Measurements from ENCODE around the gene ARHGEF12.

ARHGEF12 gene

DNA sequence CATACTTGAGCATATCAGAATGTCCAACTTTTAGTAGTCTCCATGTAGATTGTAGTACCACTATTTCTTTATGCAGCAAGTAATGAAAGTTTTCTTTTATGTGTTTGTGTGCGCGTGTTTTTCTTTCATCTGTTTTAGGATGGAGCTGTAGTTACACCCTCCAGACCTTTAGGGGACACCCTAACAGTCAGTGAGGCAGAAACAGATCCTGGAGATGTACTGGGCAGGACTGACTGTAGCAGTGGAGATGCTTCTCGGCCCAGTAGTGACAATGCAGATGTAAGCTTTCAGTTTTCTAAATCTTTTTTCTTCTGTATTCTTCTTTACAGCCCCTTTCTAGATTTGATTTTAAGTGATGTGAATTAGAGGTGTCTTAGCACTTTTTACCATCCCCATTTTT is 95.4 kb downstream of the ARHGEF12 start:
- DNase-seq = peak in 1 of 5 experiments; percentile 14

DNA sequence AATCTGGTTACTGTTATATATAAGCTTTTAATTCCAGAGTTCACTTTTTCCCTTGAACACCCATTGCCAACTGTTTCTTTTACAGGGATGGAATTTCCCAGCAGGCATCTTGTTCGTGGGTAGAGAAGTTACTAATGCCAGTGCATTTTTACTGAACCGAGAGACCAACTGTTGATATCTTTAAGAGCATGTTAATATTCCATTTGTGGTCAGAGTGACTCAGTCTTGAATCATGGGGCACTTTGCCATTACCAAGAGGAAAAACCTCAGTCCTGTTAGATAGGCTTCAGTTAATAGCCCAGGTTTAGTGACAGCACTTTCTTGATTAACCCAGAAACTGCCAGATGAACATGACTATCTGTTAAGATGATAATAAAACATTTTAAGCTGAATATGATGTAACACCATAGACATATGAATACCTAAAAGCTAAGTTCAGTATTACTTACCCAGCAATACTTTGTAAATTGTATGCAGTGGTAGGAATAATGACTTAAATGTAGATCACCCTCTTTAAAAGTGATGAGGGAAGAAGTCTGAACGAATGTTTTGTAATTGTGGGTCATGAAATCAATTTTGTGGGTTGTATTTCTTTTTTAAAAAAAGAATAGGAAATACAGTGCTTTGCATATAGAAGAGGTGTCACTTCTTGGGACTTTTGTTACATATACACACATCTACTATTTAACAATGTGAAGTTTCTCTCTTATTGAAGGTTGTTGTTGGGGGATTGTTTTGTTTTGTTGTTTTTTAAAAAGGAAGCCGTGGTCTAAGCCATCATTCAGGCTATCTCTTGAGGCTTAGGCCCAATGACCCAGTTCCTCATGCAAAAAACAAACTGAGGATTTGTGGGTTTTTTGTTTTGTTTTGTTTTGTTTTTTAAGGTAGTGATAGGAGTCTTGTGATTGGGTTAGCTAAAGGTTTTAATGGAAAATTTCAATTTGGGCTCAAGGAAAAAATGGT is 96.1 kb downstream of the ARHGEF12 start:
- DNase-seq = peak in 1 of 5 experiments; percentile 10

DNA sequence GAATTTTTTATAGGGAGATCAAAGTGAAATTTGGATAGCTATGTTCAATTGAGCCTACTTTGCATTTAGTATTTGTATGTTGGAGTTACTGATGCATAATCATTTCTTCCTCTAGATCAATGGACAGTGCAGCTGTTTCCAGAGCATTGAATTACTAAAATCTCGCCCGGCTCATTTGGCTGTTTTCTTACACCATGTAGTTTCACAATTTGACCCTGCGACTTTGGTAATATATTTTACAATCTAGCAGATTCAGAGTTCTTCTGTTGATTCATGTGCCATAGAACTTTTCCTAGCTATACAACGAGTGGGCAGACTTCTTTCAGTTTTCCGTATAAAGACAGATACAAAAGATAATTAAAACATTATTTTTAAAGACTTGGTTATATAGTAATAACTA is 105.4 kb downstream of the ARHGEF12 start:
- no peak for DNase-seq

DNA sequence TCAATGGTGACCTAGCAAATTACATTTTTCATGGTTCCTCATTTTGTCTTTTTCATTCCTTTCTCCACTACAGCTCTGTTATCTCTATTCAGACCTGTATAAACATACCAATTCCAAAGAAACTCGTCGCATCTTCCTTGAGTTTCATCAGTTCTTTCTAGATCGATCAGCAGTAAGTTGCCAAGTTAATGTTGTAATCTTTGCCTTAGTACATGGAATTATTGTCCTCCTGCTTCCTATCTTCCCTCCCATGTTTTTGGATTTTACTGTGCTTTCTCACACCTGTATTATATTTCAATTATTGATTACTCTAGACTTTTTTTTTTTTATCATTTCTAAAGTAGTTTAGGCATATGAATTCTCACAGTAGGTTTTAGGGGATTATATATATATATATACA is 105.8 kb downstream of the ARHGEF12 start:
- no peak for DNase-seq

DNA sequence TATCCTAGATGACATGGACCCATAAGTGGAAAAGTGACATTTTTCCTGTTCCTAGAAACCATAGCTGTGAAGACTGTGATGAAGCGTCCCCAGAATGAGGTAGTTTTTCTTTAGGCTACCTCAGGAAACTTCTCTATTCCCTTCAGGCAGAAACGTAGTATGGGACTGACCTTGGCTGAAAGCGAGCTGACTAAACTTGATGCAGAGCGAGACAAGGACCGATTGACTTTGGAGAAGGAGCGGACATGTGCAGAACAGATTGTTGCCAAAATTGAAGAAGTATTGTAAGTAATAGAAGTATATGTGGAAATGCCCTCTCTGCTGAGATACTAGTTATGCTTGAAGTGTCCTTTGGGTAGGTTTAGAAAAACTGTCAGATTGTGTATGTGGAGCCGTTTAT is 110.6 kb downstream of the ARHGEF12 start:
- DNase-seq = no peak

DNA sequence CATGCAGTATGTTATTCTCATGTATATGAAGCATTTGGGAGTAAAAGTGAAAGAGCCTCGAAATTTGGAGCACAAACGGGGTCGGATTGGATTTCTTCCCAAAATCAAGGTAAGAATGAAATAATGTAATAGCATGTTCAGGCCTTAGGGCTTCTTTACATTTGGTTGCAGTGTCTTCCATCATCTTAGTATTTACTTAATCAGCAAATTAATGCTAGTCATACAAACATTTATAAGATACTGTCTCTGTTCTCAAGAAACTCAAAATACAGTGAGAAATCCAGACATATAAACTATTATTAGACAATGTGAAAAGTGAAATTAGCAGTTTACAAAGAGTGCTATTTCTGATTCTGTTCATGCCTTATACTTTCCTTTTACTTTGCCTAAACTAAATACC is 112.0 kb downstream of the ARHGEF12 start:
- DNase-seq = no peak

DNA sequence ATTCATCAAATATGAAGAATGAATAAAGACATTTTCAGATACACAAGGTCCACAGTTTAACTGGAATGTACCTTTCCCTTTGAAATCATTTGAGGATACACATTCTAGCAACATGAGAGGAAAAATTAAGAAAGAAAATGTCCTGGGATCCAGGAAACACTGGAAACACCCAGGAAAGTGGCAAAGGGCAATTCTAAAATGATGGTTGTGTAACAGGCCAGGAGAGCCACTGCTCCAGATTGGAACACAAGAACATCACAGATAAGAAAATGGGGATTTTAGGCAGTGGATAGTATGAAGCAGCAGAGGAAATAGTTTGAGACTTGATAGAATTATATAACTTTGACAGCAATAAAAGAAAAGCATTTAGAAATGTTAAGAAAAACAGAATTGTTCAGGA is 119.3 kb downstream of the ARHGEF12 start:
- DNase-seq = no peak

DNA sequence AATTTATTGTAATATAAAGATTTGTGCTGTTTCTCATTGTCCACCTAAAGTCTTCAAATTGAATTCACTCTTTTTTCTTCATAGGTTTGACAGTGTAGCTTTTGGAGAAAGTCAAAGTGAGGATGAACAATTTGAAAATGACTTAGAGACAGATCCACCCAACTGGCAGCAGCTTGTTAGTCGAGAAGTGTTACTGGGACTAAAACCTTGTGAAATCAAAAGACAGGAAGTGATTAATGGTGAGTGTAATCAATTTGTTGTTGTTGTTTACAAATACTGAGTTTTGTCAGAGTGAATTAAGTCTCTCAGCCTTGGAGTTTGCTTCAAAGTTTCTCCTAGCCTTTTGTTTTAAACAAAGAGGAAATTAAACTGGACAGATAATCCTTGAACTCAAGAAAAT is 121.8 kb downstream of the ARHGEF12 start:
- DNase-seq = no peak

DNA sequence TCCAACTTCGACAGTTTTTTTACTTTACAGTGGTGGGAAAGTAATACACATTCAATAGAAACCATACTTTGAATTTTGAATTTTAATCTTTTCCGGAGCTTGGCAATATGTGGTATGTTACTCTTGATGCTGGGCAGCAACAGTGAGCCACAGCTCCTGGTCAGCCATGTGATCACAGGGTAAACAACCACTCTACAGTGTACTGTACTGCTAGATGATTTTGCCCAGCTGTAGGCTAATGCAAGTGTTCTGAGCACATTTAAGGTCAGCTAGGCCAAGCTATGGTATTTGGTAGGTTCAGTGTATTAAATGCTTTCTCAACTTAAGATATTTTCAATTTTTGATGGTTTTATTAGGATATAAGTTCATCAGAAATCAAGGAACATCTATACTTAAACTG is 126.6 kb downstream of the ARHGEF12 start:
- no peak for DNase-seq

DNA sequence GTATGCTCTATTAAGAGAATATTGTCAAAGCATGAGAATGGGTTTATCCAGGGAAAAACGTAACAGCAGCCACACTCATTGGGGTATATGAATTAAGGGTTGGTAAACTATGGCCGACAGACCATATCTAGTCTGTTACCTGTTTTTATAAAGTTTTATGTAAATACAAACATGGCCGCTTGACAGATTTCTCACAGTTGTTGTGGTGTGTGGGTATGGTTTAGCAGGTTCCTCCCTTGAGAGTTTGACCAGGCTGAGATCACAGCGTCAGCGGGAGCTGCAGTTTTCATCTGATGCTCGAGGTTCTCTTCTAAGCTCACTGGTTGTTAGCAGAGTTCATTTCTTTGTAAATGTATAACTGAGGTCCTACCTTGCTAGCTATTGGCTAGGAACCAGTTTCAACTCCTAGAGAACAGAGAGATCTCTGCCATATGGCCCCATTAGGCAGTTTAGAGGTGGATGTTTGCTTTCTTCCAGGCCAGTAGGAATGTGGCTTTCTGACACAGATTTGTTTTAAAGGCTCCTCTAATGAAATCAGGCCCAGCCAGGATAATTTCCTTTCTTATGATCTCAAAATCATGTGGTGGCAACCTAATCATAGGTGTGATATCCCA is 129.8 kb downstream of the ARHGEF12 start:
- DNase-seq = peak in 1 of 5 experiments; percentile 22

DNA sequence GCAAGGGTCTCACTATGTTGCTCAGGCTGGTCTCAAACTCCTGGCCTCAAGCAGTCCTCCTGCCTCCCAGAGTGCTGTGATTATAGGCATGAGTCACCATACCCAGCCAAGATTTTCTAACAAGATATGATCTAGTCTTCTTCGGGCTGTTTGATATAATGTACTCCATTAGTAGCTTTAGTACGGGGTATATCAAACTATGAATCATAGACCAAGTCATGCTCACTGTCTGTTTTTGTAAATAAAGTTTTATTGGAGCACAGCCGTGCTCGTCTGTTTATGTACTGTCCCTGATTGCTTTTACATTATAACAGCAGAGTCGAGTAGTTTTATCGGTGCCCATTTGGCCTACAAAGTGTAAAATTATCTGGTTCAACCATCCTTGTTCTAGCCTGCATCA is 131.4 kb downstream of the ARHGEF12 start:
- DNase-seq = no peak

DNA sequence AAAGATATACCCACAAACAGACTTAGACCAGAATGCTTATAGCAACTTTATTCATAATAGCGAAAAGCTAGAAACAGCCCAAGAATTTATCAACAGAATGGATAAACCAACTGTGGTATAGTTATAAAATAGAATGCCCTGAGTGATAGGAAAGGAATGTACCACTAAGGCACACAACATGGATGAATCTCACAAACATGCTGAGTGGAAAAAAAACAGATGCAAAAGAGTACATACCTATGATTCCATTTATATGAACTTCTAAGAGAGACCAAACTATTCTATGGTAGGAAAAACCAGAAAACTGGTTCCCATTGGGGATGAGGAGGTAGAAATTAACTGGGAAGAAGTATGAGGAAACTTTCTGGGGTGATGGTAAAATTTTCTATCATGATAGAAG is 134.9 kb downstream of the ARHGEF12 start:
- no peak for DNase-seq

DNA sequence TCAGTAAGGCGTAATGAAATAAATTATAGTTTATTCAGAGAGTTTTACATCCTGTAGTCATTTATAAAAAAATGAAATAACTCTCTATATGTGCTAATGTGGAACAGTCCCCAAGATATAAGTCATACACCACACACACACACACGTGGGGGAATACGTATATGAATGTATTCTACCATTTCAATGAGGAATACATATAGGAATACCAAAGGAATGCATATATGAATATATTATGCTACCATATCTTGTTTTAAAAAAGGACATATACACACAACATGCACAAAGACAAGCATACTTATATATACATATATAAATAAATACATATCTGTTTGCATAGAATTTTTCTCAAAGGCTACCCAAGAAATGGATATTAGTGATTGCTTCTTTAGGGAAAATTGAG is 135.8 kb downstream of the ARHGEF12 start:
- no peak for DNase-seq

DNA sequence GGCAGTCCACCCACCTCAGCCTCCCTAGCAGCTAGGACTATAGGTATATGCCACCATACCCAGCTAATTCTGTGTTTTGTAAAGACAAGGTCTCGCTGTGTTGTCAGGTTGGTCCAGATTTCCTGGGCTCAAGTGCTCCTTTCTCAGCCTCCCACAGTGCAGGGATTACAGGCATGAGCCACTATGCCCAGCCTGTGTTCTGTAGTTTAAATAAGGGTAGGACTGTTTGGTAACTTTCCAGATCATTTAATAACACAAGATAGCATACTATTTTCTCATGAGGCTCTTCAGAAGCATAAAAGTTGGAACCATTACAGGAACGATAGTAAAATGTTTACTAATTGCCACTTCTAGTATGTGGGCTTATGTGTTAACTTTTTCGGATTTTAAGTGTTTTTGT is 137.3 kb downstream of the ARHGEF12 start:
- no peak for DNase-seq

DNA sequence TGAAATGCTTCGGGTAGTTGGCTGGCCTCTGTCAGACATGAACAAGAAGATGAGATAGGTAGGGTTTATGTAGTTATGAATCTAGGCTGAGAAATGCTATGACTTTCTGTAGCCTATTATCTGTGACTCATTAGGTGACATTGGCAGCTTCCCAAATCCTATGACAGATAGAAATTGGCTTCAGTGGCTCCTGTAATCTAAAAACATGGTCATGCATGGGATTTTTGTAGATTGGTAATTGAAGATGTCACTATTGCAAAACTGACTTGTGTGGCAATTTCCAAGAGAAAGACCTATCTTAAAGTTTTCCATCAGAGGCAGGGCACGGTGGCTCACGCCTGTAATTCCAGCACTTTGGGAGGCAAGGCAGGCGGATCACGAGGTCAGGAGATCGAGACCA is 145.9 kb downstream of the ARHGEF12 start:
- no peak for DNase-seq

DNA sequence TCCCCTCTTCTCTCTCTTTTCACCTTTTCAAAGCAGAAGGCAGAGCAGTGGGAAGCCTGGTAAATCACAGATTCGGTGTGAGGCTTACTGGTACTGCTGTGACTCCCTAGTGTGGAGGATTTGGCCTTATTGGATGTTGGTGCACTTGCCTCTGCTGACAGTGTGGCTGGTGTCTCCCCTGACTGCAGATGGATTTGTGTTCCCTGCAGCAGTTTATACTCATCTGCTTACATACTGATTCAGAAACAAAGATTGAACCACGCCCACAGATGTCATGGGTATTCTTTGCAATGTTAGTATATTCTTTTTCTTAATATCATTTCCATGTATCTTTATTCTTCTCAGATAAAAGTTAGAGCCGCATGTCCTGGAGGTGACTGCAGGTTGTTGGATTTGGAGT is 148.5 kb downstream of the ARHGEF12 start:
- no peak for DNase-seq

DNA sequence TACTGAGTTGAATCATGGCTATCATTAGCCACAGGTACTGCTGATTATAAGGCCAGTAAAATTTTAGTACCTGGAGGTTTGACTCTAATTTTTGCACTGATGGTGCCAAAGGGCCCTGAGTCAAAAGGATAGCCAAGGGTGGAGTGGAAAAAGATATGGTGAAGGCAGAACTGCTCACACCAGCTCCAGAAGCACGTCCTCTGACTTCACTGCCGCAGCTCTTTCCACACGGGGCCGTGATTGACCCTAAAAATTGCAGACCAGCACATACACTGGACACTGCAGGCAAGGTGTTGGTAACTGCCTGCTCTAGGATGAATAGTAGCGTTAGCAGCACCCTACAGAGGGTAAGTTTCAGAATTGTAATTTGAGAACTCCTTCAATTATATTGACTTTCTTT is 149.9 kb downstream of the ARHGEF12 start:
- DNase-seq = no peak

DNA sequence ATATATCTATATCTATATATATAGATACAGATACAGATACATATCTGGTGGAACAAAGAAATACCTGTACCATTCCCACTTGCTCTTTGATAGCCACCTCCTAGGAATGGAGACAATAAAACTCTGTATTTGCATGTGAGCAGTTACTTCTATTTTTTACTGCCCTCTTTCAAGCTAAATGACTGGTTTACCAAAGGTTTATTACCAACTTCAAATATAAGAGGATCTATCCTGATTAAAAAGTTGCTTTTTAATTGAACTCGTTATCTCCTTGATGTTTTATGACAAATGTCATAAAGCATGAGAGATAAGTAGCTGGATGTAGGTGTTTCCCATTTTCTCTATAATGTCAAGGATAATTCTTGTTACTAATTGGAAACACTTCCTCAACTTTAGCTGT is 153.6 kb downstream of the ARHGEF12 start:
- DNase-seq = no peak

DNA sequence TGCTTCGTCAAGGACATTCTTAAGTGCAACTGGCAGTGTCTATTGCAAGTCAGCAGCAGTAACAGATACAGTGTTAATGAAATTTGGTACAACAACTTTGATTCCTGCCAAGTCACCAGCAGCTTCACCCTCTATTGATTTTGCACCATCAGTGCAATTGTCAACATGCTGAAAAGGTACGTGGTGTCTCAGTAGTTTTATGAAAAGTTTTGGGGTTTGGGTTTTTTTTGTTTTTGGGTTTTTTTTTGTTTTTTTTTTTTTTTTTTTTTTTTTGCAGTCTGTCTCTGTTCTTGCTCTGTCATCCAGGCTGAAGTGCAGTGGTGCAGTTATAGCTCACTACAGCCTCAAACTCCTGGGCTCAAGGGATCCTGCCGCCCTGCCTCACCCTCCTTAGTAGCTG is 156.3 kb downstream of the ARHGEF12 start:
- no peak for DNase-seq

DNA sequence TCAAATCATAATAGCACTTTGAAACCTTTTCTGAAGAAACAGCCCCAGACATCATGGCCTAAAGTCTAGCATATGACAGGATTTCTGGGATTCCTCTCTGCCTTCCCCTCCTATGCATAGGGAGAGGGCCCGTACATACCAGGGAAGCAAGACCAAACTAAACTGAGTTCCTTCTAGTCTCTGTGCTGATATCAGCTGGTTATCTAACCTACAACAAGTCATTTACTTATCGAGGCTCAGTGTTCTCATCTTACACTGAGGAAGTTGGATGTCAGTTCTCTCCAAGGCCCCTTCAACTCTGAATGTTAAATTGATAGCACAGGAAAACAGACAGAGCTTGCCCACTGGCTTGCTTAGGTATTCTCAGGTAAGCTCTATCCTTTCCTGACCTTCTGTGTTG is 158.4 kb downstream of the ARHGEF12 start:
- DNase-seq = no peak

DNA sequence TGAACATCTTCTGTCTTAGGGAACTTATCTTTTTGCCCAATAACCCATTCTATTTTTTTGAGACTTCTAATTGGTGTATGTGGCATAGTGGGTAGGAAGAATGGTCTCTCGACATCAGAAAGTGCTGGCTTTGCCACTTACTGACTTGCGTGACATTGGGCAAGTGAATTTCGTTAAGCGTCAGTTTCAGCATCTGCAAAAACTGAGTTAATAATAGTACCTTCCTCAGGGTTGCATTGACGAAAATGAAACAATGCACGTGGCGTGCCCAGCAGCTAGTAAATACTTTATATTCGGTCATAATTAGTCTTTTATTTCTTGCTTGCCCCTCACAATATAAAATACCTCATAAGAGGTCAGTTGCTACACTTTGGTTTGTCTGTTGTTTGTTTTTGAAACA is 162.9 kb downstream of the ARHGEF12 start:
- DNase-seq = no peak

DNA sequence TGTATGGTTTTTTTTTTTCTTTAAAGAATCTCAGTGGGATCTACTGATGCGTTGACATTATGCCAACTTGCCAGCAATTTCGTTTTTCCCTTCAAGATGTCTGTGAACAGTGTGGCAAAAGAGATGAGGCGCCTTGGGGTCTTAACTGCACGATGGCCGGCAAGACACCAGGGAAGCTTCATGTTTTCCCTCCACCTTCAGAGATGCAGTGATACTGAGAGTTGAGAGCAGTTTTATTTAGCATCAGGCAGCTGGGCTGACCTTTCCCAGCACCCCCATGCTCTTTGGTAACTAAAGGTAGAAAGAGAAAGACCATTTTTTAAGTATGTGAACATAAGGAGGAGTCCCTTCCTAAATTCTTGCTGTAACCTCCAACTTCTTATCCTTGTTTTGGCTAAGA is 163.6 kb downstream of the ARHGEF12 start:
- DNase-seq = no peak

DNA sequence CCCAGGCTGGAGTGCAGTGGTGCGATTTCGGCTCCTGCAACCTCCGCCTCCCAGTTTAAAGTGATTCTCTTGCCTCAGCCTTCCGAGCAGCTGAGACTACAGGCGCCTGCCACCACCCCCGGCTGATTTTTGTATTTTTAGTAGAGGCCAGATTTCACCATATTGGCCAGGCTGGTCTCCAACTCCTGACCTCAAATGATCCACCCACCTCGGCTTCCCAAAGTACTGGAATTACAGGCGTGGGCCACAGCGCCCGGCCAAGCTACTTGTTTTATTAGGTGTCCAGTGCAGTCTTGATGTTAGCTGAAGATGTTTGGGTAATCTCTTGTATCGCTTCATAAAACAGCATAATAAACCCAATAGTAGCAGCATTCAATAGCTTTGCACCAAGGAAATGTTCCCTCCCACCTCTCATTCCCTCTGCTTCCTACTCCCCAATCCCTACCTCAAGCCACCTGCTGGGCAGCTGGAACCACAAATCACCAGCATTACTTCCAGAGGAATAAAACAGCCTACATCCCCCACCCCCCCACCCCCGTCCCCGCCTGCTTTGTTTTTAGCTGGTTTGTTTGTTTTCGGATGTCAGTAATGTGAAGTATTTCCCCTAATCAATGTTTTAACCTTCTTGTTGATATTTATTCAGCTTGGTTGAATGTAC is 164.3 kb downstream of the ARHGEF12 start:
- DNase-seq = no peak

DNA sequence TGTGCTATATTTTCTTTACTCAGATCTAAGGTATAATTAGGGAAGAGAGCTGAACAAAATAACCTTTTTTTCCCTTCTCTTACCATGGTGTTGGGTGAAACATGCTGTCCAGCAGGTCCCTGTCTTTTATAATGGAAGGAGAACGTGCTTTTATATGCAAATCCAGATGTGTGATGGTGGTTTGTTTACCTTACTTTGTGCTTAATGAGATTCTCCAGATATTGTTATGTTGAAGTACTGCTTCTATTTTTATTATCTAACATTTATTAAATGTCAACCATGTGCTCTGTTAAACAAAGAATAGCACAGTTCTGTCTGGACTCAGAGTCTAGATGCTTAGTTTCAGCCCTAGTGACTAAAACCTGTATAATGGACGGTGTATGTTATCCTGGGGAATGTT is 165.2 kb downstream of the ARHGEF12 start:
- DNase-seq = no peak

Measured in T-helper 2 cell (primary cell).